A549 (cell line): ENCODE measurements around the gene DAZAP1. TPM values are rescaled to one million over a fixed set of nuclear protein-coding genes. Genes with fewer than 3 reads are reported as not detected.

Source experiments
- ATAC-seq, 2 experiments: fragments of 200-7000 bp in 1 of 2; fragments of >200 bp in 1 of 2; cut with Nextera tagmentation in 1 of 2; cut with Tn5 transposase in 1 of 2; 3 replicates each; pipeline versions ENCODE4 v1.8.0 to v1.9.1; 2018 to 2020; ENCODE audit warnings: mild to moderate bottlenecking in 1 of 2, moderate library complexity in 1 of 2
- CTCF ChIA-PET: fragments of 300-600 bp; sonication (Branson Sonifier 250); formaldehyde crosslinking; extraction: SDS; loops from one replicate; lab custom pipeline; 2021; ENCODE audit warnings: antibody characterized with exemption, inconsistent platforms; lab: Yijun Ruan, JAX
- POLR2A ChIA-PET: fragments of 350-600 bp; formaldehyde crosslinking; extraction: SDS; loops from one replicate; lab custom pipeline; 2021; ENCODE audit warnings: antibody characterized with exemption, inconsistent platforms; lab: Yijun Ruan, JAX
- DNase-seq, 2 experiments: peaks; one replicate each; pipeline versions ENCODE4 v3.0.0 to v3.0.0-alpha.2; 2011 to 2016; ENCODE audit warnings: low read depth in 1 of 2, low spot score in 1 of 2
- FAIRE-seq: peaks from 2 replicates; lab custom pipeline; 2011; peaks lifted over from hg19 to GRCh38; lab: Jason Lieb, UNC
- H3K27ac ChIP-seq, 2 experiments: fragments of >200 bp; sonication (Bioruptor Twin); formaldehyde crosslinking; 3 replicates each; pipeline ENCODE4 v1.5.1; 2016 to 2017
- H3K4me1 ChIP-seq: fragments of >200 bp; sonication (Bioruptor Twin); formaldehyde crosslinking; 3 replicates; pipeline ENCODE4 v1.6.1; 2016
- H3K4me2 ChIP-seq: fragments of >200 bp; sonication (Bioruptor Twin); formaldehyde crosslinking; 3 replicates; pipeline ENCODE4 v1.6.1; 2016
- H3K4me3 ChIP-seq: fragments of >200 bp; sonication (Bioruptor Twin); formaldehyde crosslinking; 3 replicates; pipeline ENCODE4 v1.5.1; 2016
- H3K9me3 ChIP-seq: fragments of >200 bp; sonication (Bioruptor Twin); formaldehyde crosslinking; 3 replicates; pipeline ENCODE4 v1.6.1; 2016
- BCL3 ChIP-seq: fragments of >200 bp; sonication (Bioruptor Twin); formaldehyde crosslinking; IDR thresholded peaks from 3 replicates; pipeline ENCODE4 v1.6.1; 2016
- CBX2 ChIP-seq: fragments of 200-600 bp; sonication (generic); IDR thresholded peaks from 2 replicates; pipeline ENCODE4 v1.6.1; 2016; ENCODE audit warnings: low read depth, mild to moderate bottlenecking, borderline replicate concordance
- EHMT2 ChIP-seq: fragments of 200-600 bp; sonication (generic); IDR thresholded peaks from 2 replicates; pipeline ENCODE4 v1.6.1; 2016; ENCODE audit warnings: antibody characterized with exemption, low read depth, mild to moderate bottlenecking, moderate library complexity
- ESRRA ChIP-seq: fragments of 150-350 bp; IDR thresholded peaks from 2 replicates; pipeline ENCODE4 v1.6.1; 2014; ENCODE audit warnings: mild to moderate bottlenecking, low read length, borderline replicate concordance
- FOSB ChIP-seq: fragments of 250-450 bp; sonication (Bioruptor Pico); IDR thresholded peaks from 2 replicates; pipeline ENCODE4 v1.5.0; 2020; ENCODE audit warnings: mild to moderate bottlenecking, moderate library complexity
- HDAC2 ChIP-seq: fragments of 200-600 bp; sonication (generic); IDR thresholded peaks from 2 replicates; pipeline ENCODE4 v1.6.1; 2016
- HES2 ChIP-seq: fragments of >200 bp; sonication (Bioruptor Twin); formaldehyde crosslinking; IDR thresholded peaks from 2 replicates; pipeline ENCODE4 v1.6.1; 2016
- HOXB13 ChIP-seq: fragments of 250-450 bp; sonication (Bioruptor Pico); IDR thresholded peaks from 2 replicates; pipeline ENCODE4 v1.5.0; 2020; ENCODE audit warnings: low read depth, mild to moderate bottlenecking, moderate library complexity
- HOXB5 ChIP-seq: fragments of 250-450 bp; sonication (Bioruptor Pico); IDR thresholded peaks from 2 replicates; pipeline ENCODE4 v1.5.0; 2020; ENCODE audit warnings: mild to moderate bottlenecking, moderate library complexity
- JUN ChIP-seq, 2 experiments: fragments of >200 bp; sonication (Bioruptor Twin); formaldehyde crosslinking; IDR thresholded peaks; 2 replicates in 1 of 2; 3 replicates in 1 of 2; pipeline ENCODE4 v1.6.1; 2016 to 2017
- KDM5A ChIP-seq: fragments of 200-600 bp; sonication (generic); IDR thresholded peaks from 2 replicates; pipeline ENCODE4 v1.6.1; 2016; ENCODE audit warnings: antibody characterized with exemption, mild to moderate bottlenecking
- MYC ChIP-seq: IDR thresholded peaks from 2 replicates; pipeline ENCODE4 v1.6.1; 2012; ENCODE audit warnings: mild to moderate bottlenecking, inconsistent platforms, low read length, improper control_type of control experiment, borderline replicate concordance
- NFE2L2 ChIP-seq: fragments of 150-350 bp; conservative IDR thresholded peaks from 2 replicates; pipeline ENCODE4 v1.6.1; 2014; ENCODE audit warnings: low read length
- NPAS2 ChIP-seq: fragments of 250-450 bp; sonication (Bioruptor Pico); IDR thresholded peaks from 2 replicates; pipeline ENCODE4 v1.8.0; 2022; ENCODE audit warnings: mild to moderate bottlenecking, moderate library complexity, borderline replicate concordance
- NR3C1 ChIP-seq: fragments of >200 bp; sonication (Bioruptor Twin); formaldehyde crosslinking; IDR thresholded peaks from 3 replicates; pipeline ENCODE4 v1.6.1; 2017
- PBX3 ChIP-seq: IDR thresholded peaks from 2 replicates; pipeline ENCODE4 v1.6.1; 2012
- RARB ChIP-seq: fragments of 250-450 bp; sonication (Bioruptor Pico); IDR thresholded peaks from 2 replicates; pipeline ENCODE4 v1.8.0; 2021; ENCODE audit warnings: mild to moderate bottlenecking, moderate library complexity
- REST ChIP-seq: fragments of 200-600 bp; sonication (generic); IDR thresholded peaks from 2 replicates; pipeline ENCODE4 v1.6.1; 2016; ENCODE audit warnings: antibody characterized with exemption, mild to moderate bottlenecking, moderate library complexity
- TP53 ChIP-seq: fragments of 250-450 bp; sonication (Bioruptor Pico); IDR thresholded peaks from 2 replicates; pipeline ENCODE4 v1.5.0; 2021; ENCODE audit warnings: mild to moderate bottlenecking, moderate library complexity
- ZC3H11A ChIP-seq: fragments of 450-650 bp; IDR thresholded peaks from 2 replicates; pipeline ENCODE4 v1.6.1; 2014; ENCODE audit warnings: antibody characterized with exemption, mild to moderate bottlenecking
- ZNF302 ChIP-seq: fragments of 250-450 bp; sonication (Bioruptor Pico); IDR thresholded peaks from 2 replicates; pipeline ENCODE4 v1.9.0; 2021; ENCODE audit warnings: inconsistent platforms, mild to moderate bottlenecking, moderate library complexity
- ZSCAN20 ChIP-seq: fragments of 250-450 bp; sonication (Bioruptor Pico); IDR thresholded peaks from 2 replicates; pipeline ENCODE4 v1.8.0; 2022; ENCODE audit warnings: mild to moderate bottlenecking, moderate library complexity
- WGBS: methylation state at CpG from one replicate; pipeline ENCODE4 v1.1.6; 2017; ENCODE audit errors: missing lambda C conversion rate; 5-methylcytosine and 5-hydroxymethylcytosine counted together
- polyA plus RNA-seq, 4 experiments: library from polyadenylated mRNA; depleted of rRNA in 3 of 4; stranded (reverse); fragments of >200 nt; fragmentation: RNase III in 1 of 4; extraction: RNeasy Plus Mini Kit Qiagen cat#74134 plus additional on column Dnase treatment in 1 of 4; gene quantifications; 2 replicates in 3 of 4; 3 replicates in 1 of 4; pipeline ENCODE4 v1.2.3, GENCODE V29; 2011 to 2017

The DAZAP1 gene
- polyA plus RNA-seq, 2 of the 4 experiments (the other 2 are of a cell fraction) = 58.9 to 86.3 TPM

GRCh38 chr19:1471010-1471514 is 63.7 kb downstream of the DAZAP1 start:
- WGBS = 90% methylated on average over 10 of the region's 28 CpGs
- no peak; a peak in 1 of 6 replicates for ATAC-seq
- no peak overlapping the region for H3K4me3 ChIP-seq
- H3K9me3 ChIP-seq = no peaks in the 10 kb centered on the region
- POLR2A ChIA-PET = no interaction called here
- DNase-seq = no peak
- CTCF ChIA-PET = interaction anchor here (0.8 to 1.2 kb wide), 3 partner anchors 26 to 191 kb away, joined by 3 read pairs; no protein-coding TSS in a partner anchor
- TF ChIP-seq NFE2L2 (no peak), HOXB5 (CRISPR knock-in tag) (no peak), BCL3 (no peak), CBX2 (no peak), NPAS2 (CRISPR knock-in tag) (no peak), ZNF302 (CRISPR knock-in tag) (no peak), PBX3 (no peak), KDM5A (no peak), HDAC2 (no peak)
- no peak overlapping the region for H3K4me2 ChIP-seq
- H3K27ac ChIP-seq = no peak overlapping the region
- H3K4me1 ChIP-seq = peaks cover 7% of the 10 kb centered on the region
- FAIRE-seq = no peak

GRCh38 chr19:1471515-1472160 is 64.3 kb downstream of the DAZAP1 start:
- FAIRE-seq (no peak), ATAC-seq (peak in 1 of 2 experiments; percentile 53; a peak in 3 of 6 replicates), DNase-seq (no peak)
- TF ChIP-seq ESRRA (no peak), EHMT2 (no peak), HOXB13 (CRISPR knock-in tag) (no peak), HES2 (no peak), ZSCAN20 (no peak), ZNF302 (CRISPR knock-in tag) (no peak), FOSB (CRISPR knock-in tag) (no peak), JUN (IDR thresholded peaks at IDR 0.05) (no peak), REST (no peak), ZC3H11A (no peak), TP53 (CRISPR knock-in tag) (no peak), NR3C1 (no peak), MYC (no peak), RARB (CRISPR knock-in tag) (no peak)
- H3K4me3 ChIP-seq = no peak overlapping the region
- POLR2A ChIA-PET = no interaction called here
- 86% methylated on average over 6 of the region's 24 CpGs for WGBS
- no peak overlapping the region for H3K27ac ChIP-seq
- H3K4me1 ChIP-seq = peaks cover 7% of the 10 kb centered on the region
- CTCF ChIA-PET = interaction anchor here (0.8 to 1.2 kb wide), 4 partner anchors 18 to 192 kb away, joined by 3 read pairs; no protein-coding TSS in a partner anchor
- no peak overlapping the region for H3K4me2 ChIP-seq
- H3K9me3 ChIP-seq = no peaks in the 10 kb centered on the region
